Activated naive CD8-positive, alpha-beta T cell treated with anti-CD3 and anti-CD28 coated beads, Interleukin-2, amount 50 U/mL, for 16 hours (primary cell): ENCODE results near the gene RBBP9.
"Not testable (repeated sequence)": the region's sequence is repeated elsewhere in the genome, so short reads cannot be mapped to it uniquely, and the experiment has no call there.

ENCODE experiments used
- DNase-seq: peaks from one replicate; pipeline ENCODE4 v3.0.0-alpha.2; 2020; ENCODE audit warnings: low read depth, low spot score

The RBBP9 gene

GRCh38 chr20:18496740-18497592, at the start of gene RBBP9:
TSS of gene RBBP9 (minus strand) at chr20:18497225. CDS start at chr20:18497167, 58 bp downstream.
- DNase-seq = peak; percentile 39

GRCh38 chr20:18545566-18545965, 48.5 kb upstream of the RBBP9 start:
- DNase-seq = no peak

GRCh38 chr20:18543932-18544331, 46.9 kb upstream of the RBBP9 start:
- no peak for DNase-seq

GRCh38 chr20:18543216-18543615, 46.2 kb upstream of the RBBP9 start:
- DNase-seq = no peak

- DNase-seq = no peak
Measured at GRCh38 chr20:18541741-18542140, 44.7 kb upstream of the RBBP9 start.

- no peak for DNase-seq
Measured at GRCh38 chr20:18537651-18538050, 40.6 kb upstream of the RBBP9 start.

GRCh38 chr20:18533978-18534644, 37.1 kb upstream of the RBBP9 start:
- no peak for DNase-seq

- DNase-seq = no peak
Measured at GRCh38 chr20:18533491-18533890, 36.5 kb upstream of the RBBP9 start.

- DNase-seq = no peak
Measured at GRCh38 chr20:18532626-18533025, 35.6 kb upstream of the RBBP9 start.

- no peak for DNase-seq
Measured at GRCh38 chr20:18529041-18529440, 32.0 kb upstream of the RBBP9 start.

GRCh38 chr20:18527836-18528235, 30.8 kb upstream of the RBBP9 start:
- no peak for DNase-seq

GRCh38 chr20:18527339-18527738, 30.3 kb upstream of the RBBP9 start:
- DNase-seq = no peak

- not testable (repeated sequence) for DNase-seq
Measured at GRCh38 chr20:18526761-18527160, 29.7 kb upstream of the RBBP9 start.

- no peak for DNase-seq
Measured at GRCh38 chr20:18524646-18525045, 27.6 kb upstream of the RBBP9 start.

- no peak for DNase-seq
Measured at GRCh38 chr20:18523066-18523465, 26.0 kb upstream of the RBBP9 start.

GRCh38 chr20:18522066-18522465, 25.0 kb upstream of the RBBP9 start:
- DNase-seq = not testable (repeated sequence)

- no peak for DNase-seq
Measured at GRCh38 chr20:18515973-18516372, 18.9 kb upstream of the RBBP9 start.

- no peak for DNase-seq
Measured at GRCh38 chr20:18514127-18514526, 17.1 kb upstream of the RBBP9 start.

GRCh38 chr20:18513208-18513607, 16.2 kb upstream of the RBBP9 start:
- DNase-seq = no peak

GRCh38 chr20:18511571-18511970, 14.5 kb upstream of the RBBP9 start:
- DNase-seq = no peak

- DNase-seq = peak; percentile 96
Measured at GRCh38 chr20:18507218-18508191, 10.5 kb upstream of the RBBP9 start, which contains the start of gene SEC23B. TSS of gene SEC23B (plus strand) at chr20:18507940. CDS start at chr20:18510836, 2,896 bp downstream.

GRCh38 chr20:18506744-18507143, 9.7 kb upstream of the RBBP9 start:
- DNase-seq = no peak
